Trophoblast cell (in vitro differentiated cells and primary cell): ENCODE measurements around the gene CA6.

ENCODE experiments used
- DNase-seq, 2 donors: peaks; one replicate each; pipeline ENCODE4 v3.0.0-alpha.2; 2016
- H2AFZ ChIP-seq: 2 replicates; pipeline ENCODE4 v1.6.1; 2013; ENCODE audit warnings: low read length, moderate library complexity, mild to moderate bottlenecking; ENCODE audit not compliant: insufficient read depth, poor library complexity
- H2AK5ac ChIP-seq: 2 replicates; pipeline ENCODE4 v1.6.1; 2013; ENCODE audit warnings: mild to moderate bottlenecking, low read length
- H2BK120ac ChIP-seq: 2 replicates; pipeline ENCODE4 v1.6.1; 2013; ENCODE audit warnings: low read length, mild to moderate bottlenecking, moderate library complexity; ENCODE audit not compliant: insufficient read depth, poor library complexity
- H2BK12ac ChIP-seq: 2 replicates; pipeline ENCODE4 v1.6.1; 2013; ENCODE audit warnings: mild to moderate bottlenecking, low read length, moderate library complexity
- H2BK5ac ChIP-seq: 2 replicates; pipeline ENCODE4 v1.6.1; 2013; ENCODE audit warnings: low read length, low read depth, moderate library complexity, mild to moderate bottlenecking; ENCODE audit not compliant: poor library complexity
- H3K14ac ChIP-seq: 2 replicates; pipeline ENCODE4 v1.6.1; 2013; ENCODE audit warnings: mild to moderate bottlenecking, low read length
- H3K18ac ChIP-seq: 2 replicates; pipeline ENCODE4 v1.6.1; 2013; ENCODE audit warnings: mild to moderate bottlenecking, low read length
- H3K23ac ChIP-seq: 2 replicates; pipeline ENCODE4 v1.6.1; 2013; ENCODE audit warnings: low read length
- H3K27ac ChIP-seq: 2 replicates; pipeline ENCODE4 v1.5.1; 2013; ENCODE audit warnings: low read depth, mild to moderate bottlenecking, inconsistent platforms, low read length, moderate library complexity
- H3K27me3 ChIP-seq: 2 replicates; pipeline ENCODE4 v1.6.1; 2013; ENCODE audit warnings: inconsistent platforms, mild to moderate bottlenecking, low read length, moderate library complexity; ENCODE audit not compliant: insufficient read depth
- H3K36me3 ChIP-seq, 2 experiments: 1 replicate in 1 of 2; 2 replicates in 1 of 2; pipeline ENCODE4 v1.6.1; 2013; ENCODE audit warnings: low read length in 2 of 2, mild to moderate bottlenecking in 2 of 2, moderate library complexity in 1 of 2; ENCODE audit not compliant: insufficient read depth in 2 of 2, control insufficient read depth in 1 of 2
- H3K4ac ChIP-seq: 2 replicates; pipeline ENCODE4 v1.6.1; 2013; ENCODE audit warnings: low read depth, mild to moderate bottlenecking, low read length, moderate library complexity
- H3K4me1 ChIP-seq, 2 experiments: 1 replicate in 1 of 2; 2 replicates in 1 of 2; pipeline ENCODE4 v1.6.1; 2013; ENCODE audit warnings: low read length in 2 of 2, mild to moderate bottlenecking in 2 of 2, moderate library complexity in 1 of 2; ENCODE audit not compliant: insufficient read depth in 2 of 2, control insufficient read depth in 1 of 2
- H3K4me2 ChIP-seq: 2 replicates; pipeline ENCODE4 v1.6.1; 2013; ENCODE audit warnings: inconsistent platforms, mild to moderate bottlenecking, low read length, moderate library complexity
- H3K4me3 ChIP-seq: 2 replicates; pipeline ENCODE4 v1.5.1; 2013; ENCODE audit warnings: mild to moderate bottlenecking, low read depth, low read length, inconsistent platforms
- H3K79me1 ChIP-seq: one replicate; pipeline ENCODE4 v1.6.1; 2013; ENCODE audit warnings: low read length
- H3K79me2 ChIP-seq: 2 replicates; pipeline ENCODE4 v1.6.1; 2013; ENCODE audit warnings: low read length, mild to moderate bottlenecking; ENCODE audit not compliant: control insufficient read depth, insufficient read depth, poor library complexity
- H3K9ac ChIP-seq: 2 replicates; pipeline ENCODE4 v1.6.1; 2013; ENCODE audit warnings: mild to moderate bottlenecking, low read length
- H3K9me3 ChIP-seq: 2 replicates; pipeline ENCODE4 v1.6.1; 2013; ENCODE audit warnings: low read depth, mild to moderate bottlenecking, control low read depth, inconsistent platforms, low read length; ENCODE audit not compliant: insufficient read depth
- H4K12ac ChIP-seq: 2 replicates; pipeline ENCODE4 v1.6.1; 2013; ENCODE audit warnings: low read depth, mild to moderate bottlenecking, low read length, moderate library complexity
- H4K8ac ChIP-seq: 2 replicates; pipeline ENCODE4 v1.6.1; 2013; ENCODE audit warnings: low read depth, mild to moderate bottlenecking, low read length, moderate library complexity
- H4K91ac ChIP-seq: one replicate; pipeline ENCODE4 v1.6.1; 2013; ENCODE audit warnings: low read depth, mild to moderate bottlenecking, low read length, moderate library complexity
- WGBS: extraction: QIAGEN DNeasy Blood & Tissue Kit; methylation state at CpG from one replicate; pipeline ENCODE4 v1.1.7; 2013; ENCODE audit warnings: missing lambda C conversion rate; ENCODE audit not compliant: insufficient read length, insufficient coverage; ENCODE audit errors: extremely low coverage; 5-methylcytosine and 5-hydroxymethylcytosine counted together

CA6 gene

GRCh38 chr1:9004700-9005394 is 59.2 kb downstream of the CA6 start:
- Histone ChIP-seq H2BK12ac (no peak overlapping the region), H3K14ac (no peak overlapping the region)

GRCh38 chr1:9005395-9005708 is 59.7 kb downstream of the CA6 start:
- H3K14ac ChIP-seq, result no peak overlapping the region
- no peak overlapping the region for H2AFZ ChIP-seq
- no peak overlapping the region for H3K4me3 ChIP-seq
- H3K9me3 ChIP-seq, result peaks cover 2% of the 10 kb centered on the region
- H3K18ac ChIP-seq, result no peak overlapping the region
- no peak overlapping the region for H3K4ac ChIP-seq
- H3K9ac ChIP-seq, result no peak overlapping the region
- H3K79me2 ChIP-seq, result no peaks in the 10 kb centered on the region
- no peaks in the 10 kb centered on the region for H3K36me3 ChIP-seq
- H3K23ac ChIP-seq, result no peak overlapping the region
- DNase-seq, result no peak
- H3K4me2 ChIP-seq, result no peak overlapping the region
- H2BK12ac ChIP-seq, result no peak overlapping the region
- H4K91ac ChIP-seq, result no peak overlapping the region
- no peak overlapping the region for H2BK5ac ChIP-seq
- H4K8ac ChIP-seq, result no peak overlapping the region
- no peak overlapping the region for H3K27ac ChIP-seq
- WGBS, result no CpG with 5 or more reads among the region's 8 CpGs
- H2AK5ac ChIP-seq, result no peak overlapping the region
- no peak overlapping the region for H4K12ac ChIP-seq
- no peaks in the 10 kb centered on the region for H3K27me3 ChIP-seq
- H3K79me1 ChIP-seq, result no peaks in the 10 kb centered on the region
- H3K4me1 ChIP-seq, result peaks cover 5% of the 10 kb centered on the region in 2 experiments
- H2BK120ac ChIP-seq, result no peak overlapping the region

More at GRCh38 chr1:9004700-9005394, 59.2 kb downstream of the CA6 start:
- Histone ChIP-seq H3K36me3 (no peaks in the 10 kb centered on the region), H3K4me3 (no peak overlapping the region), H2BK120ac (no peak overlapping the region), H3K4ac (no peak overlapping the region), H2AK5ac (no peak overlapping the region), H4K8ac (peak overlapping the region; percentile 24), H3K27me3 (no peaks in the 10 kb centered on the region), H3K27ac (no peak overlapping the region), H3K9ac (no peak overlapping the region), H3K9me3 (peaks cover 2% of the 10 kb centered on the region), H3K4me1 (peaks cover 5% of the 10 kb centered on the region in 2 experiments), H3K79me2 (no peaks in the 10 kb centered on the region), H3K23ac (no peak overlapping the region), H2AFZ (no peak overlapping the region), H3K18ac (peak overlapping the region; percentile 6), H2BK5ac (no peak overlapping the region), H4K12ac (no peak overlapping the region), H3K4me2 (no peak overlapping the region), H4K91ac (peak overlapping the region; percentile 42), H3K79me1 (no peaks in the 10 kb centered on the region)
- no CpG with 5 or more reads among the region's 22 CpGs for WGBS
- peak; percentile 86 to 95 for DNase-seq

GRCh38 chr1:9006956-9007615 is 61.4 kb downstream of the CA6 start:
- no peak overlapping the region for H4K91ac ChIP-seq
- H2AFZ ChIP-seq, result no peak overlapping the region
- no peak overlapping the region for H2BK120ac ChIP-seq
- H2BK12ac ChIP-seq, result no peak overlapping the region
- H2AK5ac ChIP-seq, result no peak overlapping the region
- peaks cover 5% of the 10 kb centered on the region in 2 experiments for H3K4me1 ChIP-seq
- no peak overlapping the region for H3K9ac ChIP-seq
- H4K8ac ChIP-seq, result no peak overlapping the region
- no peaks in the 10 kb centered on the region for H3K36me3 ChIP-seq
- no peak overlapping the region for H3K14ac ChIP-seq
- H3K27me3 ChIP-seq, result no peaks in the 10 kb centered on the region
- H3K23ac ChIP-seq, result no peak overlapping the region
- no peak overlapping the region for H4K12ac ChIP-seq
- WGBS, result no CpG with 5 or more reads among the region's 19 CpGs
- peak in 1 of 2 donors; percentile 36 for DNase-seq
- no peak overlapping the region for H3K4me2 ChIP-seq
- peaks cover 2% of the 10 kb centered on the region for H3K9me3 ChIP-seq
- H2BK5ac ChIP-seq, result no peak overlapping the region
- H3K79me2 ChIP-seq, result no peaks in the 10 kb centered on the region
- no peaks in the 10 kb centered on the region for H3K79me1 ChIP-seq
- H3K4me3 ChIP-seq, result no peak overlapping the region
- no peak overlapping the region for H3K27ac ChIP-seq
- H3K18ac ChIP-seq, result no peak overlapping the region
- no peak overlapping the region for H3K4ac ChIP-seq

- H3K9me3 ChIP-seq, result peaks cover 2% of the 10 kb centered on the region
- DNase-seq, result no peak
- H3K23ac ChIP-seq, result no peak overlapping the region
- no peak overlapping the region for H2BK120ac ChIP-seq
- no peak overlapping the region for H3K4me2 ChIP-seq
- H3K27me3 ChIP-seq, result no peaks in the 10 kb centered on the region
- no peak overlapping the region for H3K18ac ChIP-seq
- no peaks in the 10 kb centered on the region for H3K79me1 ChIP-seq
- H3K36me3 ChIP-seq, result no peaks in the 10 kb centered on the region
- H2BK12ac ChIP-seq, result no peak overlapping the region
- H3K27ac ChIP-seq, result no peak overlapping the region
- WGBS, result no CpG with 5 or more reads among the region's 10 CpGs
- H3K4me3 ChIP-seq, result no peak overlapping the region
- no peak overlapping the region for H2BK5ac ChIP-seq
- peaks cover 5% of the 10 kb centered on the region in 2 experiments for H3K4me1 ChIP-seq
- H4K91ac ChIP-seq, result no peak overlapping the region
- no peak overlapping the region for H3K4ac ChIP-seq
- H3K9ac ChIP-seq, result no peak overlapping the region
- no peak overlapping the region for H3K14ac ChIP-seq
- H2AFZ ChIP-seq, result no peak overlapping the region
- no peaks in the 10 kb centered on the region for H3K79me2 ChIP-seq
- no peak overlapping the region for H4K12ac ChIP-seq
- H2AK5ac ChIP-seq, result no peak overlapping the region
- H4K8ac ChIP-seq, result no peak overlapping the region
Observed at GRCh38 chr1:9008236-9008635, 62.6 kb downstream of the CA6 start.
